BLaER1 (cell line): ENCODE data around the gene MRPL18.

Experiments
- H3K27ac ChIP-seq: shearing (Covaris generic); formaldehyde crosslinking; 2 replicates; pipeline ENCODE4 v1.8.1; 2022
- H3K27me3 ChIP-seq: shearing (Covaris generic); formaldehyde crosslinking; 2 replicates; pipeline ENCODE4 v1.8.1; 2022
- H3K36me3 ChIP-seq: shearing (Covaris generic); formaldehyde crosslinking; 2 replicates; pipeline ENCODE4 v1.8.1; 2022
- H3K4me1 ChIP-seq: shearing (Covaris generic); formaldehyde crosslinking; 2 replicates; pipeline ENCODE4 v1.8.1; 2022
- H3K4me2 ChIP-seq: shearing (Covaris generic); formaldehyde crosslinking; 2 replicates; pipeline ENCODE4 v1.8.1; 2022
- H3K4me3 ChIP-seq: shearing (Covaris generic); formaldehyde crosslinking; 2 replicates; pipeline ENCODE4 v1.8.1; 2022
- H3K9ac ChIP-seq: shearing (Covaris generic); formaldehyde crosslinking; 2 replicates; pipeline ENCODE4 v1.8.1; 2022
- H3K9me3 ChIP-seq: shearing (Covaris generic); formaldehyde crosslinking; 2 replicates; pipeline ENCODE4 v1.8.1; 2022
- H4K20me1 ChIP-seq: shearing (Covaris generic); formaldehyde crosslinking; 2 replicates; pipeline ENCODE4 v1.8.1; 2022
- Cebpa-rat ChIP-seq: shearing (Covaris generic); IDR thresholded peaks from 2 replicates; pipeline ENCODE4 v1.8.1; 2022

Gene MRPL18

GRCh38 chr6:159826004-159826403, 35.7 kb downstream of the MRPL18 start:
- 0 out of 2 replicates have a peak overlapping the region, but pooled peaks have one; percentile 19 for H3K27ac ChIP-seq
- H3K9me3 ChIP-seq, result peaks cover 8% of the 10 kb centered on the region; the same call in 1 of the 2 replicates
- H3K36me3 ChIP-seq, result no peaks in the 10 kb centered on the region
- H3K27me3 ChIP-seq, result no peaks in the 10 kb centered on the region
- no peak overlapping the region for H3K9ac ChIP-seq
- H3K4me1 ChIP-seq, result peaks cover 83% of the 10 kb centered on the region
- no peak for TF ChIP-seq Cebpa-rat
- H3K4me2 ChIP-seq, result 0 out of 2 replicates have a peak overlapping the region, but pooled peaks have one; percentile 0
- H3K4me3 ChIP-seq, result no peak overlapping the region
- no peaks in the 10 kb centered on the region for H4K20me1 ChIP-seq

DNA sequence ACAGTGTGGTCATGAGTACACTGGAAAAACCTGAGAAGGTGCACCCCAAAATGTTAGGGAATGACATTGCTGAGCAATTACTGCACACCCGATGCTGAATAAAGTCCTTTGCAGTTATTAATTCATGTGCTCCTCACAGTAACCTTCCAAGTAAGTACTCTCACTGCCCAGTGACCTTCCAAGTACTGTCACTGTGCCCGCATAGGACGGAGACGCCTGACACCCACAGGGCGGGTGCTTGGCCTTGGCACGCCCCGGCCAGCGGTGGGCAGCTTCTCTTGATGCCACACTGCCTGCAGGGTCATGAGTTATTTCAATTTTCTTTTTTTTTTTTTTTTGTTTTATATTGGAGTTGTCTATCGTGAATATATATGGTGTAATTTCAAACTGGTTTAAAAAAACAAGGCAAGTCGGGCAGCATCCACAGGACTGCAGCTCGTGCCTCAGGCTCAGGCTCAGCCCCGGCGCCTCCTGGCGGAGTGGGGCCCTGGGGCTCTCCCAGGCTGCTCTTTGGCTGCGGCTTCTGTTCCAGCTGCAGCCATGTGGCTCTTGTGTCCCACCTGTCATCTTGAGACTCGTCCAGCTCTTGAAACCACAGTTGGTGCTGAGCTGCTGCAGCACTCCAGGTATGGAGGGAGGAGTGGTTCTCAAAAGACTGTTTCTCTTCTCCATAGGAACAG, 36.8 kb downstream of the MRPL18 start:
- Histone ChIP-seq H3K27me3 (no peaks in the 10 kb centered on the region), H3K4me3 (no peak overlapping the region), H3K36me3 (no peaks in the 10 kb centered on the region), H4K20me1 (no peaks in the 10 kb centered on the region), H3K27ac (peak overlapping the region; percentile 56), H3K4me1 (peaks cover 83% of the 10 kb centered on the region), H3K9me3 (peaks cover 8% of the 10 kb centered on the region; the same call in 1 of the 2 replicates), H3K9ac (no peak overlapping the region), H3K4me2 (peak overlapping the region; percentile 94; the same call in 1 of the 2 replicates)
- no peak for TF ChIP-seq Cebpa-rat

DNA sequence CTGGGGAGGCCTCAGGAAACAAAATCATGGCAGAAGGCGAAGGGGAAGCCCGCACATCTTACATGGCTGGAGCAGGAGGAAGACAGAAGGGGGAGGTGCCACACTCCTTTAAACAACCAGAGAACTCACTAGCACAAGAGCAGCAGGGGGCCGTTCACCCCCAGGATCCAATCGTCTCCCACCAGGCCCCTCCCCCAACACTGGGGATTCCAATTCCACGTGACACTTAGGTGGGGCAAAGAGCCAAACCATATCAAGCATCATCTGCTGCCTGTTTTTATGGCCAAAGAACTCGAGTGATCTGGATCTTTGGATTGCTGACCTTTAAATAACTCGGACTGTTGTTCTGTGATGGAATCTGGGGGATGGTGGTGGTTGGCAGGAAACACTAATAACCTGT, 37.8 kb downstream of the MRPL18 start:
- H3K4me2 ChIP-seq, result peak overlapping the region; percentile 94
- H3K27me3 ChIP-seq, result no peaks in the 10 kb centered on the region
- H4K20me1 ChIP-seq, result no peaks in the 10 kb centered on the region
- H3K4me3 ChIP-seq, result no peak overlapping the region
- no peak overlapping the region for H3K9ac ChIP-seq
- H3K9me3 ChIP-seq, result peaks cover 8% of the 10 kb centered on the region; the same call in 1 of the 2 replicates
- TF ChIP-seq Cebpa-rat, result no peak
- peaks cover 83% of the 10 kb centered on the region for H3K4me1 ChIP-seq
- peak overlapping the region; percentile 56 for H3K27ac ChIP-seq
- no peaks in the 10 kb centered on the region for H3K36me3 ChIP-seq

- H4K20me1 ChIP-seq, result no peaks in the 10 kb centered on the region
- H3K4me3 ChIP-seq, result peak overlapping the region; percentile 58
- no peak for TF ChIP-seq Cebpa-rat
- H3K9me3 ChIP-seq, result peaks cover 8% of the 10 kb centered on the region; the same call in 1 of the 2 replicates
- peak overlapping the region; percentile 86 for H3K27ac ChIP-seq
- peak overlapping the region; percentile 94 for H3K4me2 ChIP-seq
- H3K9ac ChIP-seq, result peak overlapping the region; percentile 76
- H3K36me3 ChIP-seq, result no peaks in the 10 kb centered on the region
- peaks cover 87% of the 10 kb centered on the region for H3K4me1 ChIP-seq
- H3K27me3 ChIP-seq, result no peaks in the 10 kb centered on the region
These were observed 39.3 kb downstream of the MRPL18 start for GRCh38 chr6:159829526-159829925.

- Histone ChIP-seq H3K36me3 (no peaks in the 10 kb centered on the region), H3K4me2 (peak overlapping the region; percentile 94), H3K9me3 (peaks cover 8% of the 10 kb centered on the region; the same call in 1 of the 2 replicates), H3K27ac (peak overlapping the region; percentile 86), H3K4me1 (peaks cover 99% of the 10 kb centered on the region), H3K9ac (peak overlapping the region; percentile 76), H3K27me3 (no peaks in the 10 kb centered on the region), H3K4me3 (peak overlapping the region; percentile 58), H4K20me1 (no peaks in the 10 kb centered on the region)
- no peak for TF ChIP-seq Cebpa-rat
These were observed 40.5 kb downstream of the MRPL18 start for GRCh38 chr6:159830501-159831372.

- no peak overlapping the region for H3K4me3 ChIP-seq
- H3K36me3 ChIP-seq, result no peaks in the 10 kb centered on the region
- H3K4me2 ChIP-seq, result peak overlapping the region; percentile 94
- no peaks in the 10 kb centered on the region for H4K20me1 ChIP-seq
- peak overlapping the region; percentile 76; the same call in 1 of the 2 replicates for H3K9ac ChIP-seq
- H3K27me3 ChIP-seq, result no peaks in the 10 kb centered on the region
- no peak for TF ChIP-seq Cebpa-rat
- H3K9me3 ChIP-seq, result peaks cover 3% of the 10 kb centered on the region; the same call in 1 of the 2 replicates
- peaks cover 100% of the 10 kb centered on the region for H3K4me1 ChIP-seq
- H3K27ac ChIP-seq, result peak overlapping the region; percentile 54
These were observed 41.1 kb downstream of the MRPL18 start for GRCh38 chr6:159831373-159831679.

DNA sequence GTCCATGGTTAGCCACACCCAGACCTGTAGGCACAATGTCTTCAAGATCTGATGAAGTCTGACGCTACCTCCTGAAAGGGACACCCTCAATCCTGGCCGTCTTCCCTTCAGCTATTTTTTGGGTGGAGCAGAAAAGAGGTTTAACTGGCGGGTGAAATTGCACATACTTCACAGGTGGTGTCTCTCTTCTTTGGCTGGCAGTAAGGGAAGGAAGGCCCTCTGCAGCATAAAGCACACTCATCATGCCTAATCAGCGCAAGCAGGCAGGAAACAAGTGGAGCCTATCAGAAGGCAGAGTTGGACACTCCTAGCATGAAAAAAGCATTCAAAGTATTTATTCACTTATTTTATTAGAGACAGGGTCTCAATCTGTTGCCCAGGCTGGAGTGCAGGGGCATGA, 42.7 kb downstream of the MRPL18 start:
- H3K9me3 ChIP-seq, result no peaks in the 10 kb centered on the region
- no peak overlapping the region for H3K9ac ChIP-seq
- H3K36me3 ChIP-seq, result no peaks in the 10 kb centered on the region
- H3K4me1 ChIP-seq, result peaks cover 100% of the 10 kb centered on the region
- no peak for TF ChIP-seq Cebpa-rat
- H3K4me3 ChIP-seq, result no peak overlapping the region
- no peak overlapping the region for H3K27ac ChIP-seq
- H3K27me3 ChIP-seq, result no peaks in the 10 kb centered on the region
- peak overlapping the region; percentile 45 for H3K4me2 ChIP-seq
- no peaks in the 10 kb centered on the region for H4K20me1 ChIP-seq

DNA sequence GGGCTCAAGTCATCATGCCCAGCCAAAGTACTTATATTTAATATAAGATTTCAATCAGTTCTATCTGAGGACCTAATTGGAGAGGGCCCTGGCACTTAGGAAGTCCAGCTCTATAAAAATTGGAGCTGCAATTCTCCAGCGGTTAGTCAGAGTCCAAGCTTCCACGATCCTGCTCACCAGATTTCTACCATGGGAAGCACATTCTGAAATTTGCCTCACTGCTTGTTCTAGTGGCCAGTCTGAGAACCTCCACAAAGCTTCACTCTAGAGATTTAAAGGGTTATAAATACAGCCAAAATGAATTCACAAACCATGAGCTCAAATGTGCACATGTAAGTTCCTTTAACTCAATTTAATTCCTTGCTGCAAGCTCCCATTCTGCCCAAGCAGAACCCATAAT, 43.3 kb downstream of the MRPL18 start:
- Histone ChIP-seq H3K4me3 (no peak overlapping the region), H3K9ac (no peak overlapping the region), H4K20me1 (no peaks in the 10 kb centered on the region), H3K36me3 (no peaks in the 10 kb centered on the region), H3K4me1 (peaks cover 95% of the 10 kb centered on the region), H3K27me3 (no peaks in the 10 kb centered on the region), H3K27ac (no peak overlapping the region), H3K4me2 (peak overlapping the region; percentile 45), H3K9me3 (no peaks in the 10 kb centered on the region)
- no peak for TF ChIP-seq Cebpa-rat

DNA sequence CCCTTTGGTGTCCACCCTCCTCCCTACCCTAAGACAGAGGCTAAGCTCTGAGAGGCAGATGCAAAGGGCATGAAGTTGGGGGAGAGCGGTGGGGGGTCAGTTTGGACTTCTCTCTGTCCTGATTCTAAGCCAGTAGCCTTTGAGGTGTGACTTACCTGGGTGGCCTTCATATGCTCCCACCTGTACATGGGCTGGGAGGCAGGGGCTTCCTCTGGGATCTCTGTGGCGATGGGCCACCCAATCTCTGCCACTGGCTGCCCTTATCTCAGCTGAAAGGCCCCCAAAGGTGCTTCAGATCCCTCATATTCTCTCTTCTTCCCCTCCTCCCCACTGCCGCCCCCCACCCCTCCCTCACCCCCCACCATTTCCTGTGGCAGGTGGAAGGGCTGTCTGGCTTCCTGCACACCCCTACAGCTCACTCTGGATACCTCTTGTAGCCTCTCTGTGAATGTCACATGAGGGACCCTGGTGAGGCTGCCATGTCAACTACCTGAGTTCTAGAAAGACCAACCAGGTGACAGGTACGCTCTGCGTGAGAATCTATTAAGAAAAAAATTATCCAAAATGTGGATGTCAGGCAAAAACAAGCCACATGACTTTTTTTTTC, 43.8 kb downstream of the MRPL18 start:
- no peak for TF ChIP-seq Cebpa-rat
- Histone ChIP-seq H3K36me3 (no peaks in the 10 kb centered on the region), H3K4me3 (no peak overlapping the region), H3K9ac (no peak overlapping the region), H3K9me3 (no peaks in the 10 kb centered on the region), H3K4me2 (peak overlapping the region; percentile 45; the same call in 1 of the 2 replicates), H3K27ac (no peak overlapping the region), H3K4me1 (peaks cover 90% of the 10 kb centered on the region), H4K20me1 (no peaks in the 10 kb centered on the region), H3K27me3 (no peaks in the 10 kb centered on the region)
